Measurements from ENCODE around the gene AGO1. TPM values are rescaled to one million over a fixed set of nuclear protein-coding genes. Genes with fewer than 3 reads are reported as not detected.
A peak's percentile ranks its signal among the peaks of the same experiment; 100 is the strongest.

Gene AGO1
- total and polyA plus RNA-seq, 5 donors from 2014 or later, result 6.7 to 24.3 (median 9.2) TPM

DNA sequence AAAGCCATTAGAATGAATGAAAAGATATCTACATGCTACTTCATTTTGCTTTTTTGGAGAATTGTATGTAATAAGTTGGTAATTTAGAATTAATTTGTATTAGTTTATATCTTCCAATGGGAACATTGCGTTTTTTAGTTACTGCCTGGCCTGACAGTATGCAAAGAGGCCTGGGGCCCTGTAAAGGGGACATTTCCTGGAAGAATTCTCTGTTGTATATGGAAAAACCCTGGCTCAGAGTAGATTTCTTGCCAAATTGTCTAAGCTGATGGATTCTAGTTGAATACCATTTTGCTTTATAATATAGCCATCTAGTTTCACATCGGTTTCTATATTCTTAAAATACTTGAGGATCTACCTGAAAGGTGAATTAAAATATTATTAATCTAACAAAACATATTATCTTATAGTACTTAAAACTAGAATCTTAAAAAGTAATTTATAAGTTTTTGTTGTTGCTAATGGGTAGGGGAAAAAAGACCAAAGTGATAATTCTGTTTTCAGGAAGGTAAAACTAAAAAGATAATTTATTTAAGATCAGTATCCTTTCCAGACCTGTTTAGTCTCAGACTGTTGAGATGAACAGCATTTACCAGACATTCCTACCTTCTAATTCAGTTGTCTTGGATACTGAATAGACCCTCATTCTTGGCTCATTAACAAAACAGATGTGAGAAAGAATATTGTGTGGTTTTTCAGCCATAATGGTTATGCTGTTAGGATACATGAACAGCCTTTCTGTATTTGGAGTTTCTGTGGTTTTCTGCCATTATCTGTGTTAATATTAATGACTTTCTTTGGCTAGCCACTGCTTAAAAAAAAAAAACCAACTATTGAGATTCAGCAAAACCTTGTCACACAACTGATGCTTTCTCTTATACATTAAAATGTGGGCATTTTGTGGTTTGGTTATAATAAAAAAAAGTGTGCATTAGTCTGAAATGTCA lies 52.7 kb downstream of the AGO1 start:
- DNase-seq, result no peak
- H3K4me3 ChIP-seq (ENCODE audit: low read depth, low read length), result no peak overlapping the region
- no peak overlapping the region for H3K27ac ChIP-seq (ENCODE audit: insufficient read depth, low read length, poor library complexity, severe bottlenecking)
- H3K9me3 ChIP-seq (ENCODE audit: control insufficient read depth in 2 of 2, low read length in 2 of 2), result no peaks in the 10 kb centered on the region
- no peaks in the 10 kb centered on the region for H3K9me3 Mint-ChIP-seq
- H3K4me3 Mint-ChIP-seq, result peak overlapping the region in 1 of 4 donors; percentile 10
- no peaks in the 10 kb centered on the region for H3K27me3 ChIP-seq (ENCODE audit: control insufficient read depth, insufficient read depth, low read length)
- H3K27ac Mint-ChIP-seq, result no peak overlapping the region
- H3K4me1 Mint-ChIP-seq, result peaks cover 19 to 61% (median 35%) of the 10 kb centered on the region in 4 donors
- peaks cover under 1% of the 10 kb centered on the region for H3K36me3 Mint-ChIP-seq
- H3K4me1 ChIP-seq (ENCODE audit: control insufficient read depth, insufficient read depth, low read length, poor library complexity, severe bottlenecking), result peaks cover 16% of the 10 kb centered on the region
- no peaks in the 10 kb centered on the region for H3K36me3 ChIP-seq (ENCODE audit: control insufficient read depth, insufficient read depth, low read length)
- no peak for ATAC-seq (ENCODE audit: low read depth in 2 of 2)
- H3K27me3 Mint-ChIP-seq, result no peaks in the 10 kb centered on the region

DNA sequence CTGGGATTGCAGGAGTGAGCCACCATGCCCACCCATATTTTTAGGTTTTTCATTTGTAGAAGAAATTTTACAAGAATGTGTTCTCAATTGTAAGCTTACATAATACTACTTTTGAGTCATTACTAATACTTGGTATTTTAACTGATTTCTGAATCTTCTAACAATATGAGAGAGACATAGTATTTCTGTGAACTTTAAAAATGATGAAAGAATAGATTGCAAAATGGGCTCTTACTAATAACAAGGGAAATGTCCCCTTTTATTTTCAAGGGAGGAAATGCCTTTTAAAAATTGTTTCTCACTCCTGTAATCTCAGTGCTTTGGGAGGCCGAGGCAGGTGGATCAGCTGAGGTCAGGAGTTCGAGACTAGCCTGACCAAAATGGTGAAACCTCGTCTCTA lies 53.8 kb downstream of the AGO1 start:
- Histone ChIP-seq H3K4me3 (ENCODE audit: low read depth, low read length) (no peak overlapping the region), H3K4me1 (ENCODE audit: control insufficient read depth, insufficient read depth, low read length, poor library complexity, severe bottlenecking) (peaks cover 11% of the 10 kb centered on the region), H3K27me3 (ENCODE audit: control insufficient read depth, insufficient read depth, low read length) (no peaks in the 10 kb centered on the region), H3K27ac (ENCODE audit: insufficient read depth, low read length, poor library complexity, severe bottlenecking) (no peak overlapping the region), H3K36me3 (ENCODE audit: control insufficient read depth, insufficient read depth, low read length) (no peaks in the 10 kb centered on the region), H3K9me3 (ENCODE audit: control insufficient read depth in 2 of 2, low read length in 2 of 2) (no peaks in the 10 kb centered on the region)
- no peak for ATAC-seq (ENCODE audit: low read depth in 2 of 2)
- H3K4me3 Mint-ChIP-seq, result peak overlapping the region in 1 of 4 donors; percentile 61
- H3K36me3 Mint-ChIP-seq, result peaks cover 5% of the 10 kb centered on the region
- no peak overlapping the region for H3K27ac Mint-ChIP-seq
- no peaks in the 10 kb centered on the region for H3K9me3 Mint-ChIP-seq
- no peaks in the 10 kb centered on the region for H3K27me3 Mint-ChIP-seq
- no peak for DNase-seq
- peaks cover 22 to 67% (median 41%) of the 10 kb centered on the region in 4 donors for H3K4me1 Mint-ChIP-seq

DNA sequence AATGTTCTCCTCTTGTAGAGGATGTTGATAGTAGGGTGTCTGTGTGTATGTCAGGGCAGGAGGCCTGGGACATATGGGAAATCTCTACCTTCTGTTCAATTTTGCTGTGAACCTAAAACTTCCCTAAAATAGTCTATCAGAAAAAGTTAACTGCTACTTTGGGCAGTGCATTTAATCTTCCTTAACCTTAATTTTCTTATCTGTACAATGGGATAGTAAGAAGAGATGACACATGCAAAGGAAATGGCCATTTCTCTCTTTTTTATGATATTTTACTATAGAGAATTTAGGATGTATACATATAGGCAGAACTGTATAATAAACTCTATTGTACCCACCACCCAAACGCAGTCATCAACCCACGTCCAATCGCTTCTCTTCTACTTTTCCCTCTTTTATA lies 56.5 kb downstream of the AGO1 start:
- Histone ChIP-seq H3K4me3 (ENCODE audit: low read depth, low read length) (no peak overlapping the region), H3K4me1 (ENCODE audit: control insufficient read depth, insufficient read depth, low read length, poor library complexity, severe bottlenecking) (peaks cover 9% of the 10 kb centered on the region), H3K36me3 (ENCODE audit: control insufficient read depth, insufficient read depth, low read length) (no peaks in the 10 kb centered on the region), H3K27ac (ENCODE audit: insufficient read depth, low read length, poor library complexity, severe bottlenecking) (no peak overlapping the region), H3K9me3 (ENCODE audit: control insufficient read depth in 2 of 2, low read length in 2 of 2) (no peaks in the 10 kb centered on the region), H3K27me3 (ENCODE audit: control insufficient read depth, insufficient read depth, low read length) (no peaks in the 10 kb centered on the region)
- no peak for DNase-seq
- Mint-ChIP-seq H3K27ac (no peak overlapping the region), H3K4me3 (no peak overlapping the region), H3K9me3 (no peaks in the 10 kb centered on the region), H3K36me3 (peaks cover 5% of the 10 kb centered on the region), H3K27me3 (no peaks in the 10 kb centered on the region), H3K4me1 (peaks cover 21 to 66% (median 42%) of the 10 kb centered on the region in 4 donors)
- ATAC-seq (ENCODE audit: low read depth in 2 of 2), result no peak

DNA sequence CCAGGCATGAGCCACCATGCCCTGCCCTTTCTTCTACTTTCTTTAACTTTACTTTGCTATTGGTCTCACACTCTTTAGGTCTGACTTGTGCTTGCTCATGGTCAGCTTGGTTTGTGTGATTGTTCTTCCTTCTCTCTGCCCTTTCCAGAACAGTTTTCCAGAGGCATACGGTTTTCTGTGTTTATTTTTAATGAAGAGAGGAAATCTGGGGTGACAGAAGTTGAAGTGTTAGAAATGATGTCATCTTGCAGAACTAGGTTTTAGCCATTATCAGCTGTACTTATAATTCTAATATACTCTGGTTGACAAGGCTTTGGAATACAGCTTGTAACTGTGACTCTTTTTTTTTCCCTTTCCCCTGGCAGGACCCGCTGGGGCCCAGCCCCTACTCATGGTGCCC lies 62.3 kb downstream of the AGO1 start:
- Mint-ChIP-seq H3K36me3 (peaks cover 22% of the 10 kb centered on the region), H3K27me3 (no peaks in the 10 kb centered on the region), H3K9me3 (no peaks in the 10 kb centered on the region), H3K27ac (peak overlapping the region in 1 of 3 donors; percentile 21), H3K4me1 (peaks cover 31 to 61% (median 47%) of the 10 kb centered on the region in 4 donors), H3K4me3 (no peak overlapping the region)
- DNase-seq (no peak), ATAC-seq (ENCODE audit: low read depth in 2 of 2) (no peak)
- H3K27me3 ChIP-seq (ENCODE audit: control insufficient read depth, insufficient read depth, low read length), result no peaks in the 10 kb centered on the region
- no peaks in the 10 kb centered on the region for H3K9me3 ChIP-seq (ENCODE audit: control insufficient read depth in 2 of 2, low read length in 2 of 2)
- no peak overlapping the region for H3K4me3 ChIP-seq (ENCODE audit: low read depth, low read length)
- H3K36me3 ChIP-seq (ENCODE audit: control insufficient read depth, insufficient read depth, low read length), result peaks cover 6% of the 10 kb centered on the region
- peaks cover 6% of the 10 kb centered on the region for H3K4me1 ChIP-seq (ENCODE audit: control insufficient read depth, insufficient read depth, low read length, poor library complexity, severe bottlenecking)
- no peak overlapping the region for H3K27ac ChIP-seq (ENCODE audit: insufficient read depth, low read length, poor library complexity, severe bottlenecking)

DNA sequence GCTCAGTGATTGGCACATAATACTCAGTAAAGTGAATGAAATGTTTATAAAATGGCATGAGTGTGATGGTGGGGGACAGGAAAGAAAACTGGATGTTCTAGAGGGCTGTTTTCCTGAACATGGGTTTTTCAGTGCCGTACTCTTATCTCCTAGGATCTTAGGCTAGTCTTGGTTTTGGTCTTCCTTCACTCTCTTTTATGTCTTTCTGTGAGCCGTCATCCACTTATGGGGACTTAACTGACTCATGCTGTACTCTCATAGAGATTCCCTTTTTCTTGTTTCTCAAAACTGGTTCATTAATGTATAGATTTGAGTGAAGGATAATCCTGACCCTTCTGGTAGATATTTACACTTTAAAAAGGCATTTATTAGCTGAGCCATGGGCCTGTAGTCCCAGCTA lies 64.5 kb downstream of the AGO1 start:
- H3K9me3 Mint-ChIP-seq, result no peaks in the 10 kb centered on the region
- no peaks in the 10 kb centered on the region for H3K27me3 Mint-ChIP-seq
- Histone ChIP-seq H3K4me3 (ENCODE audit: low read depth, low read length) (no peak overlapping the region), H3K27me3 (ENCODE audit: control insufficient read depth, insufficient read depth, low read length) (no peaks in the 10 kb centered on the region), H3K9me3 (ENCODE audit: control insufficient read depth in 2 of 2, low read length in 2 of 2) (no peaks in the 10 kb centered on the region), H3K4me1 (ENCODE audit: control insufficient read depth, insufficient read depth, low read length, poor library complexity, severe bottlenecking) (peaks cover 6% of the 10 kb centered on the region), H3K27ac (ENCODE audit: insufficient read depth, low read length, poor library complexity, severe bottlenecking) (no peak overlapping the region), H3K36me3 (ENCODE audit: control insufficient read depth, insufficient read depth, low read length) (peaks cover 7% of the 10 kb centered on the region)
- H3K27ac Mint-ChIP-seq, result no peak overlapping the region
- no peak for DNase-seq
- no peak overlapping the region for H3K4me3 Mint-ChIP-seq
- peaks cover 26% of the 10 kb centered on the region for H3K36me3 Mint-ChIP-seq
- no peak for ATAC-seq (ENCODE audit: low read depth in 2 of 2)
- peaks cover 22 to 44% (median 31%) of the 10 kb centered on the region in 4 donors for H3K4me1 Mint-ChIP-seq

DNA sequence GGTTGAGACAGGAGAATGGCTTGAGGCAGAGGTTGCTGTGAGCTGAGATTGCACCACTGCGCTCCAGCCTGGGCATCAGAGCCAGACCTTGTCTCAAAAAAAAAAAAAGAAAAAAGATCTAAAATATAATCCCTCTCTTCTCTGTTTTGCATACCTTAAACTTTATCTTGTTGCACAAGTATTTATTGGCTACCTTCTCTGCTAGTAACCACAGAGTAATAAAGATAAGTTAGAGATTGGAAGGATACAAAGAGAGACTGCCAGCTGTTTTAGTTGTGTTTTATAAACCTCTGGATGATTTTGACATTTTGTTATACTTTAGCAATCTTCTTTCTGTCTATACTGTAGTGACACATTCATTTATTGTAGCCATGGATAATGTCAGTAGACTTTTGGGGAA lies 75.5 kb downstream of the AGO1 start:
- H3K27ac ChIP-seq (ENCODE audit: insufficient read depth, low read length, poor library complexity, severe bottlenecking), result no peak overlapping the region
- DNase-seq, result no peak
- ATAC-seq (ENCODE audit: low read depth in 2 of 2), result no peak
- no peaks in the 10 kb centered on the region for H3K4me1 ChIP-seq (ENCODE audit: control insufficient read depth, insufficient read depth, low read length, poor library complexity, severe bottlenecking)
- H3K27me3 Mint-ChIP-seq, result no peaks in the 10 kb centered on the region
- H3K36me3 ChIP-seq (ENCODE audit: control insufficient read depth, insufficient read depth, low read length), result no peaks in the 10 kb centered on the region
- H3K4me1 Mint-ChIP-seq, result peaks cover 6 to 18% (median 8%) of the 10 kb centered on the region in 4 donors
- peaks cover 0 to 1% (median 0%) of the 10 kb centered on the region in 7 donors for H3K9me3 Mint-ChIP-seq
- H3K36me3 Mint-ChIP-seq, result peaks cover 6% of the 10 kb centered on the region
- H3K27me3 ChIP-seq (ENCODE audit: control insufficient read depth, insufficient read depth, low read length), result no peaks in the 10 kb centered on the region
- no peak overlapping the region for H3K27ac Mint-ChIP-seq
- H3K9me3 ChIP-seq (ENCODE audit: control insufficient read depth in 2 of 2, low read length in 2 of 2), result no peaks in the 10 kb centered on the region
- H3K4me3 Mint-ChIP-seq, result no peak overlapping the region
- H3K4me3 ChIP-seq (ENCODE audit: low read depth, low read length), result no peak overlapping the region

DNA sequence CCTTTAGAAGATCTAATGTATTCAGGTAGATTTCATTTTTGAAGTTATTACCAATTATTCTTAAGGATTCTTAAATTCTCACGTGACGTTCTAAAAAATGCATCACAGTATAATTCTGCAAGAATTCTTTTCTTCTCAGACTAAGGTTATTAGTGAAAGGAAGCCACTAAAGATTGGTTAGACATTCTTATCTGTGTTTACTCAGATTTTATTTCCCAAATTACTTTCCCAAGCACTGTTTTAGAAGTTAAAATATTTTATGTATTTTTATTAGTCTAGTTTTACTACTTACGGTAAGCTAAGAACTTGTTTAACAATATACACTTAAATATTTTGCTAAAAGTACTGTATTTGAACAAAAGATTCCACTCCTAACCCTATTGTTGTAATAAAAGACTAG lies 76.3 kb downstream of the AGO1 start:
- no peak overlapping the region for H3K4me3 ChIP-seq (ENCODE audit: low read depth, low read length)
- H3K9me3 ChIP-seq (ENCODE audit: control insufficient read depth in 2 of 2, low read length in 2 of 2), result no peaks in the 10 kb centered on the region
- Mint-ChIP-seq H3K27me3 (no peaks in the 10 kb centered on the region), H3K4me1 (peaks cover 6 to 21% (median 9%) of the 10 kb centered on the region in 4 donors), H3K9me3 (peaks cover 0 to 2% (median 1%) of the 10 kb centered on the region in 7 donors), H3K36me3 (peaks cover 6% of the 10 kb centered on the region), H3K4me3 (no peak overlapping the region), H3K27ac (no peak overlapping the region)
- DNase-seq (no peak), ATAC-seq (ENCODE audit: low read depth in 2 of 2) (no peak)
- no peaks in the 10 kb centered on the region for H3K4me1 ChIP-seq (ENCODE audit: control insufficient read depth, insufficient read depth, low read length, poor library complexity, severe bottlenecking)
- H3K36me3 ChIP-seq (ENCODE audit: control insufficient read depth, insufficient read depth, low read length), result no peaks in the 10 kb centered on the region
- H3K27me3 ChIP-seq (ENCODE audit: control insufficient read depth, insufficient read depth, low read length), result no peaks in the 10 kb centered on the region
- no peak overlapping the region for H3K27ac ChIP-seq (ENCODE audit: insufficient read depth, low read length, poor library complexity, severe bottlenecking)

DNA sequence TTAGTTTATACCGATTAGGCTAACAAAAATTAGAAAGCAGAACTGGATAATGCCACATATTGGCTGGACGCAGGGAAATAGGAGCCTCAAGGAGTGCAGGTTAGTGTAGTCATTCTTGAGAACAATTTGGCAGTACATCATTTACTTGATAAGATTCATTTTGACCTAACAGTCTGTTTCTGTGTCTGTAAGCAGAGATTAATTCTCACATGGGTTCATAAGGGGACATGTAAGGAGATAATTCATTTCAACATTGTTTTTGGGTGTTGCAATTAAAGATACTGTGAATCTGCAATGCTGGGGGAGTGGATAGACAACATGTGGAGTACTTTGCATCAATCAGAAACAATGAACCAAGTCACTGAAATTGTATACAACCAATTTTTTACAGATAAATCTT lies 79.9 kb downstream of the AGO1 start:
- DNase-seq (no peak), ATAC-seq (ENCODE audit: low read depth in 2 of 2) (no peak)
- Histone ChIP-seq H3K27me3 (ENCODE audit: control insufficient read depth, insufficient read depth, low read length) (no peaks in the 10 kb centered on the region), H3K4me1 (ENCODE audit: control insufficient read depth, insufficient read depth, low read length, poor library complexity, severe bottlenecking) (no peaks in the 10 kb centered on the region), H3K36me3 (ENCODE audit: control insufficient read depth, insufficient read depth, low read length) (peaks cover 6% of the 10 kb centered on the region), H3K9me3 (ENCODE audit: control insufficient read depth in 2 of 2, low read length in 2 of 2) (no peaks in the 10 kb centered on the region), H3K4me3 (ENCODE audit: low read depth, low read length) (no peak overlapping the region), H3K27ac (ENCODE audit: insufficient read depth, low read length, poor library complexity, severe bottlenecking) (no peak overlapping the region)
- H3K4me3 Mint-ChIP-seq, result no peak overlapping the region
- H3K27ac Mint-ChIP-seq, result no peak overlapping the region
- peaks cover 0 to 3% (median 1%) of the 10 kb centered on the region in 7 donors for H3K9me3 Mint-ChIP-seq
- H3K36me3 Mint-ChIP-seq, result peaks cover 4% of the 10 kb centered on the region
- peaks cover 5 to 21% (median 13%) of the 10 kb centered on the region in 4 donors for H3K4me1 Mint-ChIP-seq
- no peaks in the 10 kb centered on the region for H3K27me3 Mint-ChIP-seq

Measured in CD4-positive, CD25-positive, alpha-beta regulatory T cell (primary cell).